Activated CD4-positive, alpha-beta memory T cell treated with anti-CD3 and anti-CD28 coated beads, Interleukin-2, amount 10 ng/mL, durations not matched to agents 7 days and 5 days (primary cell): ENCODE measurements around the gene ANKRD33B. TPM values are rescaled to one million over a fixed set of nuclear protein-coding genes. Genes with fewer than 3 reads are reported as not detected.
A peak's percentile ranks its signal among the peaks of the same experiment; 100 is the strongest.

Source experiments
- CTCF ChIA-PET: fragments of 350-600 bp; sonication (Branson Sonifier 250); formaldehyde crosslinking; loops from one replicate; lab custom pipeline; 2021; ENCODE audit warnings: antibody characterized with exemption, inconsistent platforms; lab: Charles Lee
- POLR2A ChIA-PET: fragments of 350-600 bp; sonication (Branson Sonifier 250); formaldehyde crosslinking; loops from one replicate; lab custom pipeline; 2021; ENCODE audit warnings: antibody characterized with exemption; lab: Charles Lee
- DNase-seq: peaks from one replicate; pipeline ENCODE4 v3.0.0-alpha.2; 2020
- H3K27ac Mint-ChIP-seq: one replicate; pipeline ENCODE4 v1.8.0; 2021; ENCODE audit warnings: mild to moderate bottlenecking, mixed read lengths
- H3K27me3 Mint-ChIP-seq: one replicate; pipeline ENCODE4 v1.8.0; 2021; ENCODE audit warnings: mixed read lengths
- H3K36me3 Mint-ChIP-seq: one replicate; pipeline ENCODE4 v1.8.0; 2021; ENCODE audit warnings: low read depth, mixed read lengths
- H3K4me1 Mint-ChIP-seq: one replicate; pipeline ENCODE4 v1.8.0; 2021; ENCODE audit warnings: mixed read lengths
- H3K4me3 Mint-ChIP-seq: one replicate; pipeline ENCODE4 v1.8.0; 2021; ENCODE audit warnings: mild to moderate bottlenecking, mixed read lengths
- H3K9me3 Mint-ChIP-seq: one replicate; pipeline ENCODE4 v1.8.0; 2021; ENCODE audit warnings: mixed read lengths
- total RNA-seq, 2 experiments: library from RNA; stranded (reverse); gene quantifications; one replicate each; pipeline ENCODE4 v1.2.3, GENCODE V29; 2021

ANKRD33B gene
- total RNA-seq, 2 experiments from 2014 or later: 9.5 to 9.9 TPM

GRCh38 chr5:10528056-10528816, 35.6 kb upstream of the ANKRD33B start:
- peaks cover 5% of the 10 kb centered on the region for H3K4me1 Mint-ChIP-seq
- peaks cover 3% of the 10 kb centered on the region for H3K9me3 Mint-ChIP-seq
- peaks cover 18% of the 10 kb centered on the region for H3K27me3 Mint-ChIP-seq
- H3K4me3 Mint-ChIP-seq: no peak overlapping the region
- POLR2A ChIA-PET: no interaction called here
- no peaks in the 10 kb centered on the region for H3K36me3 Mint-ChIP-seq
- CTCF ChIA-PET: no interaction called here
- DNase-seq: no peak
- no peak overlapping the region for H3K27ac Mint-ChIP-seq

GRCh38 chr5:10528827-10529226, 35.0 kb upstream of the ANKRD33B start:
- Mint-ChIP-seq H3K27me3 (peaks cover 18% of the 10 kb centered on the region), H3K4me1 (peaks cover 5% of the 10 kb centered on the region), H3K4me3 (no peak overlapping the region), H3K27ac (no peak overlapping the region), H3K9me3 (peaks cover 2% of the 10 kb centered on the region), H3K36me3 (no peaks in the 10 kb centered on the region)
- ChIA-PET CTCF (no interaction called here), POLR2A (no interaction called here)
- DNase-seq: no peak

- peaks cover 5% of the 10 kb centered on the region for H3K4me1 Mint-ChIP-seq
- no peak for DNase-seq
- H3K9me3 Mint-ChIP-seq: peaks cover 2% of the 10 kb centered on the region
- H3K4me3 Mint-ChIP-seq: no peak overlapping the region
- ChIA-PET POLR2A (no interaction called here), CTCF (no interaction called here)
- H3K36me3 Mint-ChIP-seq: no peaks in the 10 kb centered on the region
- H3K27ac Mint-ChIP-seq: no peak overlapping the region
- H3K27me3 Mint-ChIP-seq: peaks cover 21% of the 10 kb centered on the region
These were observed 33.1 kb upstream of the ANKRD33B start for GRCh38 chr5:10530601-10531320.

- peaks cover 2% of the 10 kb centered on the region for H3K9me3 Mint-ChIP-seq
- H3K4me1 Mint-ChIP-seq: peaks cover 15% of the 10 kb centered on the region
- ChIA-PET POLR2A (no interaction called here), CTCF (no interaction called here)
- H3K27ac Mint-ChIP-seq: no peak overlapping the region
- no peak for DNase-seq
- H3K27me3 Mint-ChIP-seq: peaks cover 18% of the 10 kb centered on the region
- H3K4me3 Mint-ChIP-seq: no peak overlapping the region
- no peaks in the 10 kb centered on the region for H3K36me3 Mint-ChIP-seq
These were observed 31.4 kb upstream of the ANKRD33B start for GRCh38 chr5:10532421-10532820.

- no peak overlapping the region for H3K4me3 Mint-ChIP-seq
- H3K27ac Mint-ChIP-seq: no peak overlapping the region
- CTCF ChIA-PET: no interaction called here
- peaks cover 20% of the 10 kb centered on the region for H3K27me3 Mint-ChIP-seq
- no peak for DNase-seq
- H3K4me1 Mint-ChIP-seq: peaks cover 18% of the 10 kb centered on the region
- POLR2A ChIA-PET: no interaction called here
- H3K9me3 Mint-ChIP-seq: peaks cover 2% of the 10 kb centered on the region
- no peaks in the 10 kb centered on the region for H3K36me3 Mint-ChIP-seq
These were observed 30.6 kb upstream of the ANKRD33B start for GRCh38 chr5:10533226-10533625.

- CTCF ChIA-PET: interaction anchor here (0.7 to 1.2 kb wide), 2 partner anchors 16 to 93 kb away, joined by 3 to 4 read pairs; no protein-coding TSS in a partner anchor
- H3K36me3 Mint-ChIP-seq: no peaks in the 10 kb centered on the region
- peaks cover 26% of the 10 kb centered on the region for H3K27me3 Mint-ChIP-seq
- POLR2A ChIA-PET: no interaction called here
- H3K4me3 Mint-ChIP-seq: no peak overlapping the region
- no peak for DNase-seq
- peaks cover 18% of the 10 kb centered on the region for H3K4me1 Mint-ChIP-seq
- peaks cover 2% of the 10 kb centered on the region for H3K9me3 Mint-ChIP-seq
- H3K27ac Mint-ChIP-seq: no peak overlapping the region
These were observed 29.0 kb upstream of the ANKRD33B start for GRCh38 chr5:10534561-10535530.

- H3K36me3 Mint-ChIP-seq: no peaks in the 10 kb centered on the region
- H3K4me3 Mint-ChIP-seq: no peak overlapping the region
- H3K4me1 Mint-ChIP-seq: peaks cover 18% of the 10 kb centered on the region
- ChIA-PET CTCF (no interaction called here), POLR2A (no interaction called here)
- no peaks in the 10 kb centered on the region for H3K9me3 Mint-ChIP-seq
- no peak for DNase-seq
- H3K27me3 Mint-ChIP-seq: peaks cover 30% of the 10 kb centered on the region
- H3K27ac Mint-ChIP-seq: no peak overlapping the region
These were observed 27.4 kb upstream of the ANKRD33B start for GRCh38 chr5:10536511-10536910.

GRCh38 chr5:10536931-10537579, 26.8 kb upstream of the ANKRD33B start:
- POLR2A ChIA-PET: interaction anchor here (0.7 kb wide), 1 partner anchor 210 kb away, joined by 3 read pairs; no protein-coding TSS in a partner anchor
- Mint-ChIP-seq H3K9me3 (no peaks in the 10 kb centered on the region), H3K4me1 (peaks cover 18% of the 10 kb centered on the region), H3K4me3 (peak overlapping the region; percentile 19), H3K36me3 (no peaks in the 10 kb centered on the region), H3K27me3 (peaks cover 28% of the 10 kb centered on the region), H3K27ac (no peak overlapping the region)
- DNase-seq: no peak
- CTCF ChIA-PET: interaction anchor here (1.4 kb wide), 1 partner anchor 90 kb away, joined by 4 read pairs; no protein-coding TSS in a partner anchor

GRCh38 chr5:10537624-10538023, 26.2 kb upstream of the ANKRD33B start:
- DNase-seq: no peak
- H3K4me3 Mint-ChIP-seq: no peak overlapping the region
- H3K9me3 Mint-ChIP-seq: no peaks in the 10 kb centered on the region
- peaks cover 26% of the 10 kb centered on the region for H3K27me3 Mint-ChIP-seq
- no peak overlapping the region for H3K27ac Mint-ChIP-seq
- no peaks in the 10 kb centered on the region for H3K36me3 Mint-ChIP-seq
- CTCF ChIA-PET: interaction anchor here (1.4 kb wide), 1 partner anchor 90 kb away, joined by 4 read pairs; no protein-coding TSS in a partner anchor
- H3K4me1 Mint-ChIP-seq: peaks cover 18% of the 10 kb centered on the region
- POLR2A ChIA-PET: interaction anchor here (0.7 kb wide), 1 partner anchor 209 kb away, joined by 3 read pairs; no protein-coding TSS in a partner anchor

- Mint-ChIP-seq H3K27ac (no peak overlapping the region), H3K27me3 (peaks cover 29% of the 10 kb centered on the region), H3K4me3 (no peak overlapping the region), H3K9me3 (no peaks in the 10 kb centered on the region), H3K36me3 (no peaks in the 10 kb centered on the region), H3K4me1 (peaks cover 16% of the 10 kb centered on the region)
- DNase-seq: no peak
- ChIA-PET POLR2A (no interaction called here), CTCF (interaction anchor here (1.4 kb wide), 1 partner anchor 89 kb away, joined by 4 read pairs; no protein-coding TSS in a partner anchor)
These were observed 25.6 kb upstream of the ANKRD33B start for GRCh38 chr5:10538103-10538788.

- Mint-ChIP-seq H3K9me3 (no peaks in the 10 kb centered on the region), H3K4me3 (no peak overlapping the region), H3K4me1 (peaks cover 16% of the 10 kb centered on the region), H3K27me3 (peaks cover 35% of the 10 kb centered on the region), H3K27ac (no peak overlapping the region), H3K36me3 (no peaks in the 10 kb centered on the region)
- ChIA-PET CTCF (no interaction called here), POLR2A (no interaction called here)
- no peak for DNase-seq
These were observed 24.8 kb upstream of the ANKRD33B start for GRCh38 chr5:10538789-10539686.
